ENCODE results near the gene EFHC1. TPM values are rescaled to one million over a fixed set of nuclear protein-coding genes. Genes with fewer than 3 reads are reported as not detected.
A peak's percentile ranks its signal among the peaks of the same experiment; 100 is the strongest.

EFHC1 gene
- total and polyA plus RNA-seq, 4 donors: 3.3 to 11.3 (median 6.9) TPM

- Histone ChIP-seq H3K27me3 (ENCODE audit: control insufficient read depth in 4 of 4, insufficient read depth in 4 of 4, low read length in 3 of 4) (no peaks in the 10 kb centered on the region), H3K27ac (ENCODE audit: low read depth in 1 of 2, low read length in 2 of 2) (peak overlapping the region; percentile 96 to 99), H3K9me3 (ENCODE audit: control insufficient read depth in 4 of 4, low read length in 3 of 4) (no peaks in the 10 kb centered on the region), H3K4me3 (ENCODE audit: low read depth in 1 of 3, low read length in 3 of 3) (no peak overlapping the region), H3K4me1 (ENCODE audit: control insufficient read depth in 4 of 4, insufficient read depth in 4 of 4, low read length in 3 of 4) (peaks cover 10 to 55% (median 23%) of the 10 kb centered on the region in 4 donors), H3K9ac (ENCODE audit: low read depth in 1 of 2, low read length in 2 of 2) (peak overlapping the region in 1 of 2 donors; percentile 74), H3K36me3 (ENCODE audit: control insufficient read depth in 4 of 4, insufficient read depth in 3 of 4, low read depth in 1 of 4, low read length in 3 of 4) (peaks cover 0 to 11% (median 3%) of the 10 kb centered on the region in 4 donors)
- WGBS: 53% methylated on average over 13 of the region's 13 CpGs
- no peak for DNase-seq (ENCODE audit: low spot score)
- peak; percentile 2 for TF ChIP-seq TAF1 (conservative IDR thresholded peaks at IDR 0.05)
- TF ChIP-seq REST (IDR thresholded peaks at IDR 0.05): peak; percentile 64
- TF ChIP-seq RXRA (IDR thresholded peaks at IDR 0.05): peak; percentile 87 to 90
- no peak for TF ChIP-seq GABPA (IDR thresholded peaks at IDR 0.05 in 1 of 2, conservative IDR thresholded peaks at IDR 0.05 in 1 of 2)
- TF ChIP-seq CTCF (IDR thresholded peaks at IDR 0.05; ENCODE audit: low read depth, low read length, missing input control): no peak
- TF ChIP-seq FOXA1 (IDR thresholded peaks at IDR 0.05): no peak
- peak; percentile 20 for TF ChIP-seq NR2F2 (IDR thresholded peaks at IDR 0.05)
- peak; percentile 45 for TF ChIP-seq ATF3 (IDR thresholded peaks at IDR 0.05)
- peak; percentile 88 to 91 for TF ChIP-seq HNF4A (conservative IDR thresholded peaks at IDR 0.05)
- peak; percentile 18 for TF ChIP-seq ZBTB33 (IDR thresholded peaks at IDR 0.05)
- peak; percentile 32 to 60 for TF ChIP-seq EGR1 (IDR thresholded peaks at IDR 0.05; ENCODE audit: low read depth in 2 of 2)
- peak; percentile 66 for TF ChIP-seq FOXA2 (IDR thresholded peaks at IDR 0.05)
- peak; percentile 21 for TF ChIP-seq YY1 (IDR thresholded peaks at IDR 0.05)
- peak in 1 of 2 donors; percentile 65 for TF ChIP-seq JUND (IDR thresholded peaks at IDR 0.05)
- peak; percentile 71 for TF ChIP-seq HNF4G (IDR thresholded peaks at IDR 0.05)
- TF ChIP-seq SP1 (IDR thresholded peaks at IDR 0.05): peak; percentile 92
- peak in 1 of 2 donors; percentile 60 for TF ChIP-seq RAD21 (IDR thresholded peaks at IDR 0.05)
- peak; percentile 76 for TF ChIP-seq MAX (IDR thresholded peaks at IDR 0.05)
Observed at GRCh38 chr6:52518279-52518945, 98.3 kb downstream of the EFHC1 start.
